Spleen (tissue), 11 donors: ENCODE measurements around the gene FAM3B. TPM values are rescaled to one million over a fixed set of nuclear protein-coding genes. Genes with fewer than 3 reads are reported as not detected.

ENCODE experiments used
- DNase-seq: peaks from one replicate; pipeline ENCODE4 v3.0.0-alpha.2; 2020
- H3K27ac ChIP-seq, 8 donors: fragments of 200-600 bp; sonication (generic) in 7 of 8; 1 replicate in 4 of 8; 2 replicates in 4 of 8; pipeline versions ENCODE4 v1.5.0 to v1.8.0; 2016 to 2021; ENCODE audit warnings: inconsistent platforms in 4 of 8, mild to moderate bottlenecking in 4 of 8, moderate library complexity in 1 of 8
- H3K27me3 ChIP-seq, 7 donors: fragments of 200-600 bp; sonication (generic) in 6 of 7; replicated peaks in 1 of 7; 1 replicate in 4 of 7; 2 replicates in 3 of 7; pipeline versions ENCODE4 v1.5.0 to v1.8.0; 2016 to 2021; ENCODE audit warnings: inconsistent platforms in 3 of 7, mild to moderate bottlenecking in 1 of 7
- H3K36me3 ChIP-seq, 6 donors: fragments of 200-600 bp; sonication (generic) in 5 of 6; 1 replicate in 4 of 6; 2 replicates in 2 of 6; pipeline versions ENCODE4 v1.5.0 to v1.8.0; 2016 to 2021; ENCODE audit warnings: inconsistent platforms in 2 of 6
- H3K4me1 ChIP-seq, 6 donors: fragments of 200-600 bp; sonication (generic) in 5 of 6; 1 replicate in 3 of 6; 2 replicates in 3 of 6; pipeline versions ENCODE4 v1.5.0 to v1.8.0; 2016 to 2021; ENCODE audit warnings: inconsistent platforms in 3 of 6
- H3K4me3 ChIP-seq, 8 donors: fragments of 200-600 bp; sonication (generic) in 7 of 8; 1 replicate in 4 of 8; 2 replicates in 4 of 8; pipeline versions ENCODE4 v1.5.0 to v1.8.0; 2016 to 2021; ENCODE audit warnings: inconsistent platforms in 4 of 8, mild to moderate bottlenecking in 4 of 8, moderate library complexity in 2 of 8
- H3K9me3 ChIP-seq, 8 donors: fragments of 200-600 bp; sonication (generic) in 7 of 8; 1 replicate in 4 of 8; 2 replicates in 4 of 8; pipeline versions ENCODE4 v1.5.0 to v1.8.0; 2016 to 2021; ENCODE audit warnings: inconsistent platforms in 4 of 8
- POLR2A ChIP-seq, 3 donors: fragments of 450-650 bp; IDR thresholded peaks; one replicate each; pipeline ENCODE4 v1.5.1; 2017; ENCODE audit warnings: antibody characterized with exemption in 3 of 3, mild to moderate bottlenecking in 1 of 3
- POLR2AphosphoS5 ChIP-seq, 3 donors: sonication (generic); formaldehyde crosslinking; IDR thresholded peaks; one replicate each; pipeline ENCODE4 v1.5.1; 2017; ENCODE audit warnings: antibody characterized with exemption in 3 of 3
- WGBS, 5 donors: extraction: QIAGEN DNeasy Blood & Tissue Kit in 3 of 5; methylation state at CpG; one replicate each; pipeline versions ENCODE4 v1.1.5 to v1.1.7; 2013 to 2018; 5-methylcytosine and 5-hydroxymethylcytosine counted together
- intact Hi-C: fragments of 100-400 bp; cut with DNase I; formaldehyde crosslinking; loops from one replicate; pipeline ENCODE4 v1.15.0; 2023; ENCODE audit warnings: low total_unique reads
- polyA plus RNA-seq, 3 donors: library from polyadenylated mRNA; stranded (reverse); fragments of 200-250 nt; gene quantifications; one replicate each; pipeline ENCODE4 v1.2.1, GENCODE V29; 2013
- total RNA-seq, 7 donors: library from RNA; depleted of rRNA in 3 of 7; stranded (reverse); fragments of >200 nt in 3 of 7; fragmentation: NEBNext Ultra II Directional in 4 of 7; extraction: Animal tissue kit (Norgen Biotek cat#: 25700) in 4 of 7; gene quantifications; one replicate each; pipeline versions ENCODE4 v1.1.0 to v1.2.1, GENCODE V29; 2016 to 2021
- TF ChIP-seq, protein P1 (sequence below), 11 experiments: fragments of 200-600 bp in 7 of 11; fragments of 450-650 bp in 4 of 11; sonication (generic) in 4 of 11; IDR thresholded peaks in 8 of 11; conservative IDR thresholded peaks in 3 of 11; 1 replicate in 7 of 11; 2 replicates in 4 of 11; pipeline versions ENCODE4 v1.4.0 to v1.8.0; 2016 to 2021; ENCODE audit warnings: antibody characterized with exemption in 11 of 11, inconsistent platforms in 4 of 11, mild to moderate bottlenecking in 1 of 11
- donor health status: healthy with polysubstance abuse.
- donor health status: DM: no; HTN: no; CAD: no; lungs with moderate emphysema.
- donor health status: DM: no; HTN: no; CAD: no.
- donor health status: Bipolar disorder and iron deficiency.
- donor health status: healthy.
- donor health status: DM: no; HTN: no; CAD: no.
- donor health status: DM: yes; HTN: yes; CAD: no.

FAM3B gene
- total and polyA plus RNA-seq, 10 donors, result 0.77 to 1.9 (median 1.3) TPM; not detected in 3

GRCh38 chr21:41403966-41404365, 87.4 kb downstream of the FAM3B start:
- intact Hi-C loops, result no loop called here
- Histone ChIP-seq H3K36me3 (peaks cover 3 to 100% (median 89%) of the 10 kb centered on the region in 6 donors), H3K4me3 (no peak overlapping the region), H3K27ac (no peak overlapping the region), H3K4me1 (peaks cover 0 to 7% (median 0%) of the 10 kb centered on the region in 6 donors), H3K9me3 (no peaks in the 10 kb centered on the region), H3K27me3 (no peaks in the 10 kb centered on the region)
- TF ChIP-seq POLR2AphosphoS5 (IDR thresholded peaks at IDR 0.05), result peak in 1 of 3 donors; percentile 7
- TF ChIP-seq, protein P1, sequence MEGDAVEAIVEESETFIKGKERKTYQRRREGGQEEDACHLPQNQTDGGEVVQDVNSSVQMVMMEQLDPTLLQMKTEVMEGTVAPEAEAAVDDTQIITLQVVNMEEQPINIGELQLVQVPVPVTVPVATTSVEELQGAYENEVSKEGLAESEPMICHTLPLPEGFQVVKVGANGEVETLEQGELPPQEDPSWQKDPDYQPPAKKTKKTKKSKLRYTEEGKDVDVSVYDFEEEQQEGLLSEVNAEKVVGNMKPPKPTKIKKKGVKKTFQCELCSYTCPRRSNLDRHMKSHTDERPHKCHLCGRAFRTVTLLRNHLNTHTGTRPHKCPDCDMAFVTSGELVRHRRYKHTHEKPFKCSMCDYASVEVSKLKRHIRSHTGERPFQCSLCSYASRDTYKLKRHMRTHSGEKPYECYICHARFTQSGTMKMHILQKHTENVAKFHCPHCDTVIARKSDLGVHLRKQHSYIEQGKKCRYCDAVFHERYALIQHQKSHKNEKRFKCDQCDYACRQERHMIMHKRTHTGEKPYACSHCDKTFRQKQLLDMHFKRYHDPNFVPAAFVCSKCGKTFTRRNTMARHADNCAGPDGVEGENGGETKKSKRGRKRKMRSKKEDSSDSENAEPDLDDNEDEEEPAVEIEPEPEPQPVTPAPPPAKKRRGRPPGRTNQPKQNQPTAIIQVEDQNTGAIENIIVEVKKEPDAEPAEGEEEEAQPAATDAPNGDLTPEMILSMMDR (IDR thresholded peaks at IDR 0.05 in 8 of 11, conservative IDR thresholded peaks at IDR 0.05 in 3 of 11), result no peak
- WGBS, 5 donors, result 90 to 96% (median 92%) methylated on average over 9 to 10 of the region's 10 CpGs
- DNase-seq, result no peak

DNA sequence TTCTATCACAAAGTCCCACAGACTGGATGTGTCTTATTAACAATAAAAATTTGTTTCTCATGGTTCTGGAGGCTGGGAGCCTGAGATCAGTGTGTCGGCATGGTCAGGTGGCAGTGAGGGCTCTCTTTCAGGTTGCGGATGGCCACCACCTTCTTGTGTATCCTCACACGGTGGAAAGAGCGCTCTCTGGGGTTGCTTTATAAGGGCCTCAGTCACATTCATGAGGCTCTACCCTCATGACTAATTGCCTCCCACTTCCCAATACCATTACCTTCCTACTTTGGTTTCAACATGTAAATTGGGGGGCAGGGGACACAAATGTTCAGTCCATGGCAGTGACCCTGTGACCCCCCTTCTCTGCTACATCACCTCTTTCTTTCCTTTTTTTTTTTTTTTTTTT, 88.7 kb downstream of the FAM3B start:
- Histone ChIP-seq H3K4me3 (no peak overlapping the region), H3K27me3 (no peaks in the 10 kb centered on the region), H3K9me3 (peaks cover 0 to 5% (median 0%) of the 10 kb centered on the region in 8 donors), H3K4me1 (peaks cover 0 to 7% (median 0%) of the 10 kb centered on the region in 6 donors), H3K36me3 (peaks cover 3 to 100% (median 82%) of the 10 kb centered on the region in 6 donors), H3K27ac (no peak overlapping the region)
- intact Hi-C loops, result no loop called here
- DNase-seq, result no peak
- WGBS, 5 donors, result 89 to 96% (median 91%) methylated on average over 4 of the region's 4 CpGs
- TF ChIP-seq, protein P1 (IDR thresholded peaks at IDR 0.05 in 8 of 11, conservative IDR thresholded peaks at IDR 0.05 in 3 of 11), result no peak
- TF ChIP-seq POLR2A (IDR thresholded peaks at IDR 0.05), result no peak
- TF ChIP-seq POLR2AphosphoS5 (IDR thresholded peaks at IDR 0.05), result no peak

DNA sequence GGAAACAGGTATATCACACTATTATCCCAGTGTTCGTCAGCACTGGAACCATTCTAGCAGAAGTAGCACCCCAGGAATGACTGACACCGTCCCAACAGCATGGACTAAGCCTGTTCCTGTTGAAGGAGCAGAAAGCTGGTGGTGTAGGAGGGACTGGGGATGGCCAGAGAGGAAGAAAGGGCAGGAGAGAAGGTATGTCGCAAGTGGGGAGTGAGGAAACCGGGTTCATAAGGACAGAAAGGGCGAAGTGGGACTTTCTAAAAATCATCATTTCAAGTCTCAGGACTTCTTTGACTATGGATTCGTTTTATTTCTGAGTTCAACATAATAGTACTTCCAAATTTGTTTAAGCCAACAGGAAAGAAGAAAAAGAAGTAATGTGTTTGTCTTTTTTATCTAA, 89.7 kb downstream of the FAM3B start:
- intact Hi-C loops, result no loop called here
- Histone ChIP-seq H3K9me3 (peaks cover 0 to 13% (median 6%) of the 10 kb centered on the region in 8 donors), H3K4me3 (no peak overlapping the region), H3K27me3 (no peaks in the 10 kb centered on the region), H3K36me3 (peaks cover 3 to 98% (median 78%) of the 10 kb centered on the region in 6 donors), H3K27ac (peak overlapping the region in 1 of 8 donors; percentile 31), H3K4me1 (peaks cover 0 to 10% (median 0%) of the 10 kb centered on the region in 6 donors)
- TF ChIP-seq POLR2AphosphoS5 (IDR thresholded peaks at IDR 0.05) (no peak), POLR2A (IDR thresholded peaks at IDR 0.05) (no peak)
- TF ChIP-seq, protein P1 (IDR thresholded peaks at IDR 0.05 in 8 of 11, conservative IDR thresholded peaks at IDR 0.05 in 3 of 11), result no peak
- WGBS, 5 donors, result 53 to 84% (median 67%) methylated on average over 6 of the region's 6 CpGs
- DNase-seq, result no peak

Other genes with a start within 250 kb of the FAM3B start
- gene BACE2, start 148.6 kb upstream of the FAM3B start, total RNA-seq, result 10 to 100 TPM; 44.3 to 54.7 (median 48.5) TPM
- gene BACE2, start 148.6 kb upstream of the FAM3B start, polyA plus RNA-seq, result 10 to 100 TPM; 19.4 to 23.6 (median 20.0) TPM
- gene MX2, start 45.2 kb downstream of the FAM3B start, total RNA-seq, result 100 to 1,000 TPM in 2 of 7 donors, 10 to 100 TPM in 5; 56.5 to 109 (median 75.3) TPM
- 10 to 100 TPM; 20.0 to 34.6 (median 26.8) TPM for gene MX2, start 45.2 kb downstream of the FAM3B start, polyA plus RNA-seq
- 100 to 1,000 TPM in 5 of 7 donors, 10 to 100 TPM in 2; 67.4 to 148 (median 118) TPM for gene MX1, start 109.4 kb downstream of the FAM3B start, total RNA-seq
- gene MX1, start 109.4 kb downstream of the FAM3B start, polyA plus RNA-seq, result 10 to 100 TPM; 32.8 to 56.5 (median 36.3) TPM
- gene TMPRSS2, start 191.4 kb downstream of the FAM3B start, total RNA-seq, result under 1 TPM in 2 of 7 donors, not detected in 5; 0.10 to 0.25 TPM
- gene TMPRSS2, start 191.4 kb downstream of the FAM3B start, polyA plus RNA-seq, result under 1 TPM; 0.06 to 0.13 (median 0.07) TPM